ENCODE data around the gene LMBRD2.
"Not testable (repeated sequence)": the region's sequence is repeated elsewhere in the genome, so short reads cannot be mapped to it uniquely, and the experiment has no call there.

LMBRD2 gene

DNA sequence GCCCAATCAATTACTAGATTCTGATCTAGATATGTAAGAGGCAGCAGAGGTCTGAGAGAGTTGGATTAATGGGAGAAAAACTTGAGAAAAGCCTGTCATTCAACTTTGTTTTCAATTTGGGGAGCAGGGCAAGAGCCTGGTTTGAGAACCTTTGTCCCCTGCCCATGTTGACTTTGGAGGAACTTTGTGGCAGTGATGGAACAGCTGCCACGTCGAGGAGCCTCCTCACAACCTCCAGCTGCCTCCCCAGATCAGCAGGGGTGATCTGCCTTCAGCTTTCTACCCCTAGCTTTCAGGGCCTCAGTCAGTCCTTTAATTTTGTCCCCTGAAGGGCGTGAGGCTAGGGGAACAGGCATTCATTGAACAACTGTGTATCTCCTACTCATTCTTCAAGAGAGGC is 8.9 kb upstream of the LMBRD2 start:
- no peak for DNase-seq

DNA sequence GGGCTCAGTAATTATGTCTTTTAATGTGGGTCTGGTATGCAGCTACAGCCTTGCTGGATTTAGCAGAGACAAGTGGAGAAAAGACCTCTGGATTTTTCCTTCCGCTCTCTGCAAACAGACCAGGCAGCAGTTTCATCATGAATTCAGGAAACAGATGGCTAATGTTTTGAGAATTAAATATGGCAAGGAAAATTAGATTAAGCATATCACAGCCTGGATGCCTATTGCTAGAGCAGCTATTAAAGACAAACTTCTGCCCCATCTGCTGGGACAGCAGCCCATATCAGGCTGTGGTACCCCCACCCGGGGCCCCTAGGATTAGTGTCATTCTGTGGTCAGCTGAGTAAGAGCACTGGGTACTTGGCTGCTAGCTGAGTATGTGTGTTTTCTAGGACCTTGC is 6.5 kb upstream of the LMBRD2 start:
- no peak for DNase-seq

DNA sequence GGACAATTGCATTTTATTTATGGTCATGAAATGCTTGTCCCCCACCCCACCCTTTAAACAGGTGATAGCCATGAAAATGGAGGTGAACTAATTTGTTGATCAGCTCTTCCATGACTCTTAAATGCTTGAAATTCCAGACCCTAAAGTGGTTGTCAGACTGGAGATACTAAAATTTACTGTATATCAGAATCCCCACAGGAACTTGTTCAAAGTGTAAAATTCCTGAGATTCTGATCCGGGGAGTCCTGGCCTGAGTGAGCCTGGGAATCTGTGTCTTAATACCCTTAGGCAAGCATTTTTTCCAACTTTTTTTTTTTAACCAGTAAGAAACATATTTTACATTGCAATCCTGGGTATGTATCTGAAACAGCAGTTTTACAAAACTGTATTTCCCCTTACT is 4.9 kb upstream of the LMBRD2 start:
- no peak for DNase-seq

DNA sequence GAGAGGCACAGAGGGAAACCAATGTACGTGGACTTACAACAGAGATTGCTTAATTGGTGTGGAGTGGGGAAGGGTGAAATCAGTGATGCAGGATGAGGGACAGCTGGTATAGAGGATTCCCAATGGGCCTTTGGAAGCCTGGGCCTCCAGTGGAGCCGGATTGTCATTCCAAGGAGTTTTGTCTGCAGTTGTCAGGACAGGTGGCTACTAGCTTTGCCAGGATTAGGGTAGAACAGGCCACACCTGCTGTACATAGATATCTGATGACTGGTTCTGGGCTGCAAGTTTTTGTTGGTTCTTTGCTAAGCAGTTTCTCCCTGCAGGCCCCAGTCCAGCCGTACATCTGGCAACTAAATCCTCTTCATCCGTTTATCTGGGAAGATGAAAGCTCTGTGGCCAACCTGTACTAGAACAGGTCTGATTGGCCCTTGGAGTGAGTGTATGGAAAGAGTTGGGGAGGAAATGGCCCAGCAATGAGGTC is 4.5 kb upstream of the LMBRD2 start:
- no peak for DNase-seq

- no peak for DNase-seq
These were observed 3.6 kb upstream of the LMBRD2 start for GRCh38 chr5:36155291-36155690.

GRCh38 chr5:36153726-36154125 is 2.0 kb upstream of the LMBRD2 start:
- DNase-seq = no peak

GRCh38 chr5:36153298-36153677 is 1.6 kb upstream of the LMBRD2 start:
- no peak for DNase-seq

DNA sequence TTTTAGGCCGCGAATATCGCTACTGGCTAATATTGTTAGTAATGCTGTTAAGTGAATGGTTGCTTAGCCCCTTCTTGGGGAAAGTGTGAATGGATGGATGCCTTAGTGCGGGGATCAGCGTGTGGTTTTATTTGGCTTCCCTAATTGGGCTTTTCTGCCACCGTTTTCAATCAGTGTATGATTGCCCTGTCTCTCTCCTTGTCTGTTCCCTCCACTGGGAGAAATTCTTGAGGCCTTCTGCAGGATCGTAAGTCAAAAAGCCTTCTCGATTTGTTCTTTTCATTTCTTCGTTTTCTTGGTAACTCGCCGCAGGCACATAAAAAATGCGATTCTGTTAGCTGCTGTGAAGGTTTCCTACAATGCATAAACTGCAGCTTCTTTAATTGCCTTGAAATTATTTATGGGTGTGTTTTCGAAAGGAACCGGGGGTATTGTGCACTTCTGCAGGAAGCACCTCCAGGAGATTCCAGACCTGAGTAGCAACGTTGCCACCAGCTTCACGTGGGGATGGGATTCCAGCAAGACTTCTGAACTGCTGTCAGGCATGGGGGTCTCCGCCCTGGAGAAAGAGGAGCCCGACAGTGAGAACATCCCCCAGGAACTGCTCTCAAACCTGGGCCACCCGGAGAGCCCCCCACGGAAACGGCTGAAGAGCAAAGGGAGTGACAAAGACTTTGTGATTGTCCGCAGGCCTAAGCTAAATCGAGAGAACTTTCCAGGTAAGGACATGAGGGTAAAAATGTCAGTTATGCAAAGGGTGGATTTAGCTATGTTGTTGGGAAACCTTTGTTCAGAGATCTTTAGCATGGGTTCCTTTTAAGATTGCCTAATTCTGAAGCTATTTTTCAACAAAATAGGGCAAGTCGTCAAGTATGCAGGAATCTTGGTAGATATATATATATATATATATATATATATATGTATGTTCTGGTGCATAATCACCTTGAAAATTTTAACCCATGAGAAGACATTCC is 924 bp upstream of the LMBRD2 start:
- peak in 1 of 3 donors; percentile 10 for DNase-seq

- DNase-seq = peak; percentile 53 to 60 (median 54)
These were observed 832 bp downstream of the LMBRD2 start for GRCh38 chr5:36150676-36151433.

DNA sequence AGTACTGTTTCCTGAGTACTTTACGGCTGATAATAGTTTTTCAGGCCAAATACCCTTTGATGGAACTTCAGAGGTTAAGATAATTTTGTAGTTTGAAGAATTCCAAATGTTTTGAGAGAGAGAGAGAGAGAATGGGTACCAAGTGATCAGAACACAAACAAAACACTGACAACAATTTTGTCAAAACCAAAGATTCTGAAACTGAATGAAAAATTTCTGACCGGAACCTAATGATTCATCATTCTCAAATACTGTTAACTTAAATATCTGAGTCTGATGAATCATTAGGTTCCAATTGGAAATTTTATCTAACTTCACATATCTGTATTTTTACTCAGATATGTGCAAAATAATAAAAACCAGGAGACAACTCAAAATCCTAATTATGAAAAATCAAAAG is 4.0 kb downstream of the LMBRD2 start:
- DNase-seq = peak in 1 of 3 donors; percentile 9

GRCh38 chr5:36146390-36146789 is 5.3 kb downstream of the LMBRD2 start:
- no peak for DNase-seq

DNA sequence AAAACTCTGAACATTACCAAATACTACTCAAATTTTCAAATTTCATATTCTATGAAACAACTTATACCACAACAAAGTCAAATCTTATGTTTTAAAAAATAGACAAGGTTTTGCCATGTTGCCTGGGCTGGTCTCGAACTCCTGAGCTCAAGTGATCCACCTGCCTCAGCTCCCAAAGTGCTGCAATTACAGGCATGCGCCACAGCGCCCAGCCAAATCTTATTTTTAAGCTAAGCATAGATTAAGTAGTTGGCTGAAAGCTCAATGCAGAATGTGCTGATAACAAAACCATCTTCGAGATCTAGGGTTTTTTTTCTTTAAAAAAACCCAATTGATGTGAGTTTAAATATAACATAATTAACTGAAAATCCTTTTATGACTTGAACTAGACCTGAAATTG is 6.4 kb downstream of the LMBRD2 start:
- no peak for DNase-seq

DNA sequence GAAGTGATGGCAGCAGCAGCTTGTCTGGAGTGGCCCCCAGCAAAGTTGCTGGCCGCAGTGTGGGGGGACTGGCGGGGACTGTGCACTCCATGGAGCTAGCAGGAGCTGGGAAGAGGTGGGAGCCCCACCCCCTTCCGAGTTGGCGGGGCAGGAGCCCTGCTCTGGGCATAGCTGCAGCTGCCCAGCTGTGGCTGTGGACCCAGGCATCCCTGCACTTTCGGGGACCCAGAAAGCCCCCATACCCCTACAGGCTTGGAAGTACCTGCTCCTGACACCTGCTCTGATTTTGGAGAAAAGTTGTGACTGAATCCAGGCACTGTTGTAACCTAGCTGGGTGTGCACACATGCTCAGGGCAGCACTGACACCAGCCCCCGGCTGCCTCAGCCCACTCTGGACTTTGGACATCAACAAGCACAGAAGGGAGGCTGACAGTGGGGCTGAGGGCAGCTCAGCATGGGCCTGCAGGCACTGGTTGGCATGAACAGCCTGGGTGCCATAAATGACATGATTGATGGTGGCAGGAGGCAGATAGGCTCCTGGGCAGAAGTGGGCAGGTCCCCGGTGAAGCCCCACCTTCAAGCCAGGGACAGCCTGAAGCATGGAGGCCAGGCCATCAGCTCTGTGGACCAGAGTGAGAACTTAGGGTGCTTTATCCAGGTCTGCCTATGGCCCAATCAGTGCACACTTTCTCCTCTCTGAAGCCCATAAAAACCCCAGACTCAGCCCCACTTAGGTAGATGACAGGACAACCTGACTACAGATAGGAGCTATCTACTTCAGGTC is 12.6 kb downstream of the LMBRD2 start:
- DNase-seq = no peak

DNA sequence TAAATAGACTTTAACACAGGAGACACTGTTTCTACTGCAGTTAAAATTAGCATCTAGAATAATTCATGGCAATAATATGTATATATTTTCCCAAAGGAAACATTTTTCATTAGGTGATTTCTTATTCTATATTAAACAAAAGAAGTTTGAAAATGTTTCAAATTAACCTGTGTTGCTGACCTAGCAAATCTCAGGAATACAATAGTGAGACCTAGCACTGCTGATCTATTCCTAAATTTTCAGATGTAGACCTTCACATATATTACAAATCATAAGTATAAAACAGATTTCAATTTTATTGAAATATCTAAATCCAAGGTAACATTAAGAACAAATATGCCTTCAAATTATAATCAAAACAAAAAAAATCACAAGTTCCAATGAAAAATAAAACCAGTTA is 15.1 kb downstream of the LMBRD2 start:
- DNase-seq = no peak

- no peak for DNase-seq
These were observed 15.7 kb downstream of the LMBRD2 start for GRCh38 chr5:36135988-36136387.

DNA sequence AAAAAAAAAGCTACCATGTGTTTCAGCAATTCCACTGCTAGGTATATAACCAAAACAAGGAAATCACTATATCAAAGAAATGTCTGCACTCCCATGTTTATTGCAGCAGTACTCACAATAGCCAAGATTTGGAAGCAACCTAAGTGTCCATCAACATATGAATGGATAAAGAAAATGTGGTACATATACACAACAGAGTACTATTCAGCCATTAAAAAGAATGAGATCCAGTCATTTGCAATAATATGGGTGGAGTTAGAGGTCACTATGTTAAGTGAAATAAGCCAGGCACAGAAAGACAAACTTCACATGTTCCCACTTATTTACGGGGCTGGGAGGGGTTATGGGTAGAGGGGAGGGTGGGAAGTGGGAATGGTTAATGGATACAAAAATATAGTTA is 18.7 kb downstream of the LMBRD2 start:
- DNase-seq = not testable (repeated sequence)

DNA sequence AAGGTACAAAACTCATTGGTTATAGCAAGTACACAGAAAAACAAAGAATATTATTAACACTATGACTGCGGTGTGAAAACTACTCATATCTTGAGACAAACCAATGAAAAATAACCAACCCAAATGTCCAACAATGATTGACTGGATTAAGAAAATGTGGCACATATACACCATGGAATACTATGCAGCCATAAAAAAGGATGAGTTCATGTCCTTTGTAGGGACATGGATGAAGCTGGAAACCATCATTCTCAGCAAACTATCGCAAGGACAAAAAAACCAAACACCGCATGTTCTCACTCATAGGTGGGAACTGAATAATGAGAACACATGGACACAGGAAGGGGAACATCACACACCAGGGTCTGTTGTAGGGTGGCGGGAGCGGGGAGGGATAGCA is 22.0 kb downstream of the LMBRD2 start:
- not testable (repeated sequence) for DNase-seq

- no peak for DNase-seq
These were observed 22.9 kb downstream of the LMBRD2 start for GRCh38 chr5:36128795-36129194.

DNA sequence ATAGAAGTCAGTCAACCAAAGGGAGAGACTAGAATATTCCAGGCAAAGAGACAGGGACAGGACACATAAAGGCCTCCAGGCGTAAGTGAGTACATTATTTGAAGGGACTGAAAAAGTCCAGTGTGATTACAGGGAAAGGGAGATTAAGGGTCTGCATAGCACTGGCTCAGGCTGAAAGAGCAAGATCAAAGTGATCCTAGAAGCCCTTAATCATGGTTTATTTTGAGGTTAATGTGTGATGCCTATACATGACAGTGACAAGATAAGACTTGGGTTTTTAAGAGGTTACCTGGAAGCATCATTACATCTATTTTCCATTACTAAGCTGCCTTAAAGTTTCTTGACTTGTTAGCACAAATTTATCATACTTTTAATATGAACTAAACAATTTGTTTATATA is 25.8 kb downstream of the LMBRD2 start:
- no peak for DNase-seq

GRCh38 chr5:36111238-36111637 is 40.4 kb downstream of the LMBRD2 start:
- DNase-seq = no peak

DNA sequence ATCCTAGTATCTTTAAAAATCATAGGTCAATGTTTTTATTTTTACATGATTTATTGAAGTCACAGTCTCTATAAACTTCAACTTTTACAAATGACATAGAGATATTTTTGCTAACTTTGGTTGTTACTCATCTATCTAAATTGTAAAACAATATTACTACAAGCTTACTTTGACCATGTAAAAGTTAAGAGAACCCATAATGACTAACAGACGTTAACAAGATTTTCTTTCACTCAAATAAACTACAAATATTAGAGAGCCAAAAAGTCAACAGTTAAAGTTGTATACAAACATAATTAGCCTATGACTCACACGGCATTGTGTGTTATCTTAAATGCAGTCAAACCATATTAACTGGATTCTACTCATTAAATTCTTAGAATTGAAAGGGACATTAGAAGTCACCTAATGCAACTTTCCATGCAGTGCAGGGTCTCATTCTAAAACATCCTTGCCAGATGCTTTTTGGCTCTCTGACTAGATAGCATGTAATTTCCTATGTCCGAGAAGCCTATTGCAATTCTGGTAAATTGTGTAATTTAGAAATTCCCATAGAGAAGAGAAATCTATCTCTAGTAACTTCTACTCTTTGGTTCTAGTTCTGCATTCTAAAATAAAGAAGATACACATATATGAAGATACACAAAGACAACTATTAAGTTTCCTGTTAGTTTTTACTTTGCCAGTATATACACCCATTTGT is 42.8 kb downstream of the LMBRD2 start:
- DNase-seq = peak; percentile 25 to 74 (median 68)

DNA sequence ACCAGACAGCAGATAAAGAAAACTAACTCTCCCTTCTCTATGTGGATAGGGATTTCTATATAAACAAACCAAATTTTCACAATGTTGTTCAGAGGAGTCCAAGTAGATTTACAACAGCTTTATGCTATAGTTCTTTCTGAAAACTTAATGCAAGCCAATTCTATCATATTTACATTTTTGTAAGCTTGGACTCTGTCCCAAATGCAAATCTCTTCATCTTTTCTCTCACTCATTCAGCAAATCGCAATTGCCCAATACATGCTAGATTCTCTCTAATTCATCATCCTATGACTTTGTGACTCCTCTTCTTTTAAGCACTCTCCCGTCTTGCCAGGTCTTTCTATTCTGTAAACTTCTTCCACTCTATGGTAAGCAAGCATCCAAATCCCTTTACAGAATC is 45.9 kb downstream of the LMBRD2 start:
- no peak for DNase-seq

All from suppressor macrophage treated with lipopolysaccharide for 1 hour (primary cell).